ENCODE results near the gene MYDGF.

The MYDGF gene

DNA sequence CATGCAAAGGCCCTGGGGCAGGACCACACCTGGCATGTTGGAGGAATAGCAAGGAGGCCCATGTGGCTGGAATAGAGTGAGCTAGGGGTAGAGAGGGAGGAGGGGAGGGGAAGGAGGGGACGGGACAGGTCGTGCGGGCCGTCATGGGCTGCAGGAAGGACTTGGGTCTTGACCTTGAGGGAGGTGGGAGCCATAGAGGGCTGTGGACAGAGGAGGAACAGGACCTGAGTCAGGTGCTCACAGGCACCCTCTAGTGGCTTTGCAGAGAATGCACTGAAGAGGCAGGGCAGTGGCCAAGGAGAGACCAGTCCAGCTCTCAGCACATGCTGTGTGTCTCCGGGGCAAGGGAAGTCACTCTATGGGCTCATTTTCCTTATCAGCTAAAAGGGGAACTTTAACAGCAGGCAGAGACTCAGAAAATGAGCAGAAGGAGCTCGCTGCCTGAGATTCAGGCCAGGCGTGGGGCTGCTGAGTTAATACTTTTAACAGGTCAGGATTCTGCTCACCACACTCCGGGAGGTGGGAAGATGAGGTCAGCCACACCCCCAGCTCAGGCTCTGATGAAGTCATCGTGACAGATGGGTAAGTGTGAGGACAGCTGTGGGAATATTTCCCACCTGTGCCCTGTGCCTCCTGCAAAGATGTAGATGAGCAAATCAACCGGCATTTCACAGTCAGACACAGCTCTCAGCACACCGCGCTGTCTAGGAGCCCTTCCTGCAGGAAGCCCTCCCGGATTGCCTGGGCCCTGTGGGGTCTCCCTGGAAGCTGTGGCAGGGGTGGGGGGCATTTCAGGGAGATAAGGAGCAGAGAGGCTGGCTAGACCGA is 36.8 kb downstream of the MYDGF start:
- H3K4me3 ChIP-seq (ENCODE audit: low read depth, low read length) = no peak overlapping the region
- peak; percentile 78 for DNase-seq (ENCODE audit: low read depth, low spot score)
- in situ Hi-C loops (cut with HindIII; ENCODE audit: low sequenced_read_pairs) = no loop called here
- TF ChIP-seq, protein P1, sequence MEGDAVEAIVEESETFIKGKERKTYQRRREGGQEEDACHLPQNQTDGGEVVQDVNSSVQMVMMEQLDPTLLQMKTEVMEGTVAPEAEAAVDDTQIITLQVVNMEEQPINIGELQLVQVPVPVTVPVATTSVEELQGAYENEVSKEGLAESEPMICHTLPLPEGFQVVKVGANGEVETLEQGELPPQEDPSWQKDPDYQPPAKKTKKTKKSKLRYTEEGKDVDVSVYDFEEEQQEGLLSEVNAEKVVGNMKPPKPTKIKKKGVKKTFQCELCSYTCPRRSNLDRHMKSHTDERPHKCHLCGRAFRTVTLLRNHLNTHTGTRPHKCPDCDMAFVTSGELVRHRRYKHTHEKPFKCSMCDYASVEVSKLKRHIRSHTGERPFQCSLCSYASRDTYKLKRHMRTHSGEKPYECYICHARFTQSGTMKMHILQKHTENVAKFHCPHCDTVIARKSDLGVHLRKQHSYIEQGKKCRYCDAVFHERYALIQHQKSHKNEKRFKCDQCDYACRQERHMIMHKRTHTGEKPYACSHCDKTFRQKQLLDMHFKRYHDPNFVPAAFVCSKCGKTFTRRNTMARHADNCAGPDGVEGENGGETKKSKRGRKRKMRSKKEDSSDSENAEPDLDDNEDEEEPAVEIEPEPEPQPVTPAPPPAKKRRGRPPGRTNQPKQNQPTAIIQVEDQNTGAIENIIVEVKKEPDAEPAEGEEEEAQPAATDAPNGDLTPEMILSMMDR (IDR thresholded peaks at IDR 0.05; ENCODE audit: low read depth, low read length) = peak; percentile 94

DNA sequence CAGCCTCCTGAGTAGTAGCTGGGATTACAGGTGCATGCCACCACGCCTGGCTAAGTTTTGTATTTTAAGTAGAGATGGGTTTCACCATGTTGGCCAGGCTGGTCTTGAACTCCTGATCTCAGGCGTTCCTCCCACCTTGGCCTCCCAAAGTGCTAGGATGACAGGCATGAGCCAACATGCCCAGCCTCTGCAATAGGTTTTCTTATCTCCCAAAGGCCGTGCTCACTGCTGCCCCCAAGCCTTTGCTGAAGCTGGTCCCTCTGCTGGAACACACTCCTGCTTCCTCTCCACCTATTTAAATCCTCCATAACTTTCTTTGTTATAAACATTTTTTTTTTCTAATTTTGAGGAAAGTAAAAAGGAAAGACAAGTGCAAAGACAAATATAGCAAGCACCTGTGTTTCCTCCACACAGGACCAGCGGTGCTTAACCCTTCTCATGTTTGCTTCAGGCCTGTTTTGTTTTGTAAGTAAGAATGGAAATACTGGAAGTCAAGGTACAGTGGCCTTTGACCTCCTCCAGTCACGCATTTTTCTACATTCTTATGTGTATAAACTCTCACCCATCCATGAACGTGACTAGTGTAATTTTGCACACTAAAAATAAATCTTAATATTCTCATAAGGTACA is 45.3 kb downstream of the MYDGF start:
- TF ChIP-seq, protein P1 (IDR thresholded peaks at IDR 0.05; ENCODE audit: low read depth, low read length) = peak; percentile 49
- no peak overlapping the region for H3K4me3 ChIP-seq (ENCODE audit: low read depth, low read length)
- in situ Hi-C loops (cut with HindIII; ENCODE audit: low sequenced_read_pairs) = no loop called here
- no peak for DNase-seq (ENCODE audit: low read depth, low spot score)

GRCh38 chr19:4624301-4624700 is 45.8 kb downstream of the MYDGF start:
- DNase-seq (ENCODE audit: low read depth, low spot score) = no peak
- TF ChIP-seq, protein P1 (IDR thresholded peaks at IDR 0.05; ENCODE audit: low read depth, low read length) = no peak
- no peak overlapping the region for H3K4me3 ChIP-seq (ENCODE audit: low read depth, low read length)
- in situ Hi-C loops (cut with HindIII; ENCODE audit: low sequenced_read_pairs) = no loop called here

GRCh38 chr19:4622695-4623421 is 47.3 kb downstream of the MYDGF start:
- H3K4me3 ChIP-seq (ENCODE audit: low read depth, low read length) = no peak overlapping the region
- in situ Hi-C loops (cut with HindIII; ENCODE audit: low sequenced_read_pairs) = no loop called here
- DNase-seq (ENCODE audit: low read depth, low spot score) = no peak
- TF ChIP-seq, protein P1 (IDR thresholded peaks at IDR 0.05; ENCODE audit: low read depth, low read length) = no peak

GRCh38 chr19:4620675-4621074 is 49.5 kb downstream of the MYDGF start:
- no peak overlapping the region for H3K4me3 ChIP-seq (ENCODE audit: low read depth, low read length)
- in situ Hi-C loops (cut with HindIII; ENCODE audit: low sequenced_read_pairs) = no loop called here
- TF ChIP-seq, protein P1 (IDR thresholded peaks at IDR 0.05; ENCODE audit: low read depth, low read length) = no peak
- DNase-seq (ENCODE audit: low read depth, low spot score) = no peak

- TF ChIP-seq, protein P1 (IDR thresholded peaks at IDR 0.05; ENCODE audit: low read depth, low read length) = no peak
- H3K4me3 ChIP-seq (ENCODE audit: low read depth, low read length) = no peak overlapping the region
- in situ Hi-C loops (cut with HindIII; ENCODE audit: low sequenced_read_pairs) = no loop called here
- DNase-seq (ENCODE audit: low read depth, low spot score) = no peak
These were observed 50.4 kb downstream of the MYDGF start for GRCh38 chr19:4619668-4620294.
